HEK293 (cell line): ENCODE measurements around the gene NHSL2.

Source experiments
- CTCF ChIP-seq: fragments of 450-650 bp; formaldehyde crosslinking; IDR thresholded peaks from 2 replicates; pipeline ENCODE4 v1.5.1; 2016; ENCODE audit warnings: missing biosample characterization, missing genetic modification characterization
- SETDB1 ChIP-seq: IDR thresholded peaks from one replicate; pipeline ENCODE4 v1.6.1; 2017; ENCODE audit warnings: mild to moderate bottlenecking, low read length, moderate library complexity, mixed read lengths; ENCODE audit not compliant: insufficient read length

DNA sequence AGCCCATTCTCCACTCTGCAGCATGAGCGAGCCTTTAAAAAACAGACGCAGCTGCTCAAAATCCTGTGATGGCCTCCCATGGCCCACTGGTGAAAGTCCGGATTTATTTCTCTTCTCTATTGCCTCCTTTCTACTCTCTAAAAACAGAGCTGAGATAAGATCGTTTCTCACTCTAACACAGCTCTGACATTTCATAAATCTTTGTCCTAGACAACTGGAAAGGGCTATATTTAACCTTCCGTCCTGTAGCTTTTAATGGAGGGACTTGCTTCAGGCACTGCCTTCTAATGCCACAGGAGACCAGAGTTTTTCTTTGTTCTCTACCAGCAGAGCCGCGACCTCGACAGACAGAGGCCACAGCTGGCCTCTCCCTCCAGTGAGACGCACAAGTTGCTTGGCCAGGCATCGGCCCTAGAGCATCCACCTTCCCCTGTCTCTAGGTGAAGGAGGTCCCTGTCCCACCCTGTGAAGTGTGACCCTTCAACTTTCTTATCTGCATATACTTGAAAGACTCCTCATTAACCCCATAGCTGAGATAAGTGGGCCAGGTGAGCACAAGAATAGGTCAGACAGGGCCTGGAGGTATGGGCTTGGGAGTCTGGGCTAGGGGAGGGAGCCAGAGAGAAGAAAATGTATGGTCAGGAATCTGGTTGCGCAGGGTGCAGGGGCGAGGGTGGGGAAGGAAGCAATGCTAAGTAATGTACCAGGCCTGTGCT is 171.1 kb downstream of the NHSL2 start:
- TF ChIP-seq CTCF (tag by site-specific recombination) (no peak), SETDB1 (no peak)
